Body of pancreas (tissue), 4 donors: Measurements from ENCODE around the gene FIGN. TPM values are rescaled to one million over a fixed set of nuclear protein-coding genes. Genes with fewer than 3 reads are reported as not detected.
A peak's percentile ranks its signal among the peaks of the same experiment; 100 is the strongest.

ENCODE experiments used
- ATAC-seq: fragments of 150-250 bp; one replicate; pipeline ENCODE4 v1.9.1; 2016
- DNase-seq, 4 donors: peaks; one replicate each; pipeline ENCODE4 v3.0.0-alpha.2; 2019
- H3K27ac ChIP-seq, 4 donors: fragments of 200-600 bp; sonication (generic); 1 replicate in 3 of 4; 2 replicates in 1 of 4; pipeline versions ENCODE4 v1.5.1 to v1.6.1; 2016 to 2019; ENCODE audit warnings: mild to moderate bottlenecking in 1 of 4, mixed read lengths in 1 of 4, moderate library complexity in 1 of 4
- H3K27me3 ChIP-seq, 2 donors: fragments of 200-600 bp; sonication (generic); one replicate each; pipeline ENCODE4 v1.6.0; 2016; ENCODE audit warnings: mild to moderate bottlenecking in 1 of 2
- H3K36me3 ChIP-seq, 2 donors: fragments of 200-600 bp; sonication (generic); replicated peaks in 1 of 2; 2 replicates each; pipeline ENCODE4 v1.5.1; 2016; ENCODE audit warnings: low read depth in 2 of 2; ENCODE audit not compliant: insufficient read depth in 1 of 2
- H3K4me1 ChIP-seq: fragments of 200-600 bp; sonication (generic); one replicate; pipeline ENCODE4 v1.6.0; 2016
- H3K4me3 ChIP-seq, 2 donors: fragments of 200-600 bp; sonication (generic); 1 replicate in 1 of 2; 2 replicates in 1 of 2; pipeline ENCODE4 v1.5.1; 2016 to 2019
- H3K9me3 ChIP-seq, 3 donors: fragments of 200-600 bp; sonication (generic); 1 replicate in 2 of 3; 2 replicates in 1 of 3; pipeline ENCODE4 v1.5.1; 2016
- CTCF ChIP-seq, 7 experiments: fragments of 450-650 bp in 4 of 7; fragments of 200-600 bp in 3 of 7; sonication (generic) in 3 of 7; IDR thresholded peaks; one replicate each; pipeline ENCODE4 v1.5.1; 2016 to 2019; ENCODE audit warnings: antibody characterized with exemption in 7 of 7
- POLR2A ChIP-seq, 3 donors: fragments of 450-650 bp; IDR thresholded peaks; one replicate each; pipeline ENCODE4 v1.6.1; 2016; ENCODE audit warnings: antibody characterized with exemption in 3 of 3, mild to moderate bottlenecking in 2 of 3
- WGBS, 2 donors: methylation state at CpG; one replicate each; pipeline ENCODE4 v1.1.5; 2017; 5-methylcytosine and 5-hydroxymethylcytosine counted together
- intact Hi-C: fragments of 100-400 bp; cut with DNase I; formaldehyde crosslinking; loops from one replicate; pipeline ENCODE4 v1.15.1; 2023
- total RNA-seq, 2 donors: library from RNA; depleted of rRNA; stranded (reverse); fragments of >200 nt; gene quantifications; one replicate each; pipeline ENCODE4 v1.1.0, GENCODE V29; 2016

Gene FIGN
- total RNA-seq, 2 donors from 2014 or later, result 3.4 to 4.0 TPM

GRCh38 chr2:163717515-163717914 is 18.3 kb downstream of the FIGN start:
- Histone ChIP-seq H3K36me3 (no peaks in the 10 kb centered on the region), H3K9me3 (no peaks in the 10 kb centered on the region), H3K4me3 (no peak overlapping the region), H3K27me3 (no peaks in the 10 kb centered on the region), H3K4me1 (peaks cover 24% of the 10 kb centered on the region), H3K27ac (peak overlapping the region in 1 of 4 donors; percentile 56)
- DNase-seq, result no peak
- ATAC-seq, result peak; percentile 93
- WGBS, 2 donors, result 13 to 17% methylated on average over 5 of the region's 5 CpGs
- intact Hi-C loops, result no loop called here
- TF ChIP-seq CTCF (IDR thresholded peaks at IDR 0.05) (no peak), POLR2A (IDR thresholded peaks at IDR 0.05) (no peak)

- no peak overlapping the region for H3K27ac ChIP-seq
- H3K27me3 ChIP-seq, result no peaks in the 10 kb centered on the region
- no peak overlapping the region for H3K4me3 ChIP-seq
- TF ChIP-seq CTCF (IDR thresholded peaks at IDR 0.05) (no peak), POLR2A (IDR thresholded peaks at IDR 0.05) (no peak)
- no peak for DNase-seq
- intact Hi-C loops, result no loop called here
- 65 to 70% methylated on average over 2 of the region's 2 CpGs for WGBS, 2 donors
- H3K4me1 ChIP-seq, result peaks cover 24% of the 10 kb centered on the region
- no peaks in the 10 kb centered on the region for H3K36me3 ChIP-seq
- no peak for ATAC-seq
- no peaks in the 10 kb centered on the region for H3K9me3 ChIP-seq
Measured at GRCh38 chr2:163716101-163716500, 19.7 kb downstream of the FIGN start.

- no peaks in the 10 kb centered on the region for H3K27me3 ChIP-seq
- H3K4me1 ChIP-seq, result peaks cover 24% of the 10 kb centered on the region
- H3K27ac ChIP-seq, result no peak overlapping the region
- intact Hi-C loops, result no loop called here
- no peak overlapping the region for H3K4me3 ChIP-seq
- DNase-seq (no peak), ATAC-seq (no peak)
- no peaks in the 10 kb centered on the region for H3K9me3 ChIP-seq
- no peaks in the 10 kb centered on the region for H3K36me3 ChIP-seq
- WGBS, 2 donors, result 92 to 93% methylated on average over 1 of the region's 1 CpG
- no peak for TF ChIP-seq CTCF (IDR thresholded peaks at IDR 0.05)
- TF ChIP-seq POLR2A (IDR thresholded peaks at IDR 0.05), result no peak
Measured at GRCh38 chr2:163715668-163716067, 20.1 kb downstream of the FIGN start.

- DNase-seq, result no peak
- no peak for ATAC-seq
- no peaks in the 10 kb centered on the region for H3K27me3 ChIP-seq
- TF ChIP-seq CTCF (IDR thresholded peaks at IDR 0.05), result no peak
- H3K4me3 ChIP-seq, result no peak overlapping the region
- intact Hi-C loops, result no loop called here
- H3K36me3 ChIP-seq, result no peaks in the 10 kb centered on the region
- H3K27ac ChIP-seq, result no peak overlapping the region
- no peaks in the 10 kb centered on the region for H3K9me3 ChIP-seq
- H3K4me1 ChIP-seq, result peaks cover 24% of the 10 kb centered on the region
- WGBS, 2 donors, result 92 to 96% methylated on average over 8 of the region's 8 CpGs
Measured at GRCh38 chr2:163715199-163715598, 20.6 kb downstream of the FIGN start.

GRCh38 chr2:163713534-163714311 is 22.1 kb downstream of the FIGN start:
- intact Hi-C loops, result no loop called here
- no peak for ATAC-seq
- peak; percentile 24 to 60 (median 30) for DNase-seq
- Histone ChIP-seq H3K27me3 (no peaks in the 10 kb centered on the region), H3K9me3 (no peaks in the 10 kb centered on the region), H3K4me3 (no peak overlapping the region), H3K27ac (no peak overlapping the region), H3K36me3 (no peaks in the 10 kb centered on the region), H3K4me1 (peaks cover 24% of the 10 kb centered on the region)
- TF ChIP-seq POLR2A (IDR thresholded peaks at IDR 0.05), result no peak
- no peak for TF ChIP-seq CTCF (IDR thresholded peaks at IDR 0.05)
- WGBS, 2 donors, result 57 to 61% methylated on average over 7 of the region's 7 CpGs
